Testis (tissue), 3 donors: ENCODE data around the gene SLC22A9. TPM values are rescaled to one million over a fixed set of nuclear protein-coding genes. Genes with fewer than 3 reads are reported as not detected.
"Not testable (repeated sequence)": the region's sequence is repeated elsewhere in the genome, so short reads cannot be mapped to it uniquely, and the experiment has no call there.

Experiments used
- DNase-seq: peaks from one replicate; pipeline ENCODE4 v3.0.0-alpha.2; 2019
- H3K27ac ChIP-seq, 2 donors: fragments of 200-600 bp; sonication (generic); one replicate each; pipeline ENCODE4 v1.5.1; 2019
- H3K27me3 ChIP-seq: fragments of 200-600 bp; sonication (generic); one replicate; pipeline ENCODE4 v1.5.1; 2019
- H3K36me3 ChIP-seq: fragments of 200-600 bp; sonication (generic); one replicate; pipeline ENCODE4 v1.5.1; 2017; ENCODE audit warnings: low read depth; ENCODE audit errors: missing control alignments
- H3K4me1 ChIP-seq: fragments of 200-600 bp; sonication (generic); one replicate; pipeline ENCODE4 v1.5.1; 2019
- H3K4me3 ChIP-seq, 2 donors: fragments of 200-600 bp; sonication (generic); one replicate each; pipeline ENCODE4 v1.5.1; 2017 to 2019
- H3K9me3 ChIP-seq: fragments of 200-600 bp; sonication (generic); one replicate; pipeline ENCODE4 v1.5.1; 2017
- POLR2A ChIP-seq: fragments of 450-650 bp; IDR thresholded peaks from one replicate; pipeline ENCODE4 v1.6.1; 2017; ENCODE audit warnings: antibody characterized with exemption, mild to moderate bottlenecking, moderate library complexity
- WGBS, 2 donors: methylation state at CpG; one replicate each; pipeline ENCODE4 v1.1.5; 2018; 5-methylcytosine and 5-hydroxymethylcytosine counted together
- intact Hi-C: fragments of 100-400 bp; cut with DNase I; formaldehyde crosslinking; loops from one replicate; pipeline ENCODE4 v1.15.1; 2023; ENCODE audit warnings: low total_unique reads
- polyA plus RNA-seq: library from polyadenylated mRNA; stranded (reverse); fragments of 350-450 nt; fragmentation: Illumina TruSeq; extraction: RNeasy Lipid Tissue Mini Kit (QIAGEN cat#74804); gene quantifications from one replicate; pipeline ENCODE4 v1.2.3, GENCODE V29; 2014; ENCODE audit warnings: low read depth, low replicate concordance; ENCODE audit not compliant: insufficient read depth
- total RNA-seq, 2 donors: library from RNA; depleted of rRNA; stranded (reverse); fragments of >200 nt; gene quantifications; one replicate each; pipeline ENCODE4 v1.2.3, GENCODE V29; 2016
- TF ChIP-seq, protein P1 (sequence below), 3 experiments: fragments of 450-650 bp in 2 of 3; fragments of 200-600 bp in 1 of 3; sonication (generic) in 1 of 3; IDR thresholded peaks; one replicate each; pipeline ENCODE4 v1.5.1; 2016 to 2019; ENCODE audit warnings: antibody characterized with exemption in 3 of 3, mild to moderate bottlenecking in 2 of 3, moderate library complexity in 1 of 3

SLC22A9 gene
- total and polyA plus RNA-seq, 3 donors from 2014 or later = not detected

DNA sequence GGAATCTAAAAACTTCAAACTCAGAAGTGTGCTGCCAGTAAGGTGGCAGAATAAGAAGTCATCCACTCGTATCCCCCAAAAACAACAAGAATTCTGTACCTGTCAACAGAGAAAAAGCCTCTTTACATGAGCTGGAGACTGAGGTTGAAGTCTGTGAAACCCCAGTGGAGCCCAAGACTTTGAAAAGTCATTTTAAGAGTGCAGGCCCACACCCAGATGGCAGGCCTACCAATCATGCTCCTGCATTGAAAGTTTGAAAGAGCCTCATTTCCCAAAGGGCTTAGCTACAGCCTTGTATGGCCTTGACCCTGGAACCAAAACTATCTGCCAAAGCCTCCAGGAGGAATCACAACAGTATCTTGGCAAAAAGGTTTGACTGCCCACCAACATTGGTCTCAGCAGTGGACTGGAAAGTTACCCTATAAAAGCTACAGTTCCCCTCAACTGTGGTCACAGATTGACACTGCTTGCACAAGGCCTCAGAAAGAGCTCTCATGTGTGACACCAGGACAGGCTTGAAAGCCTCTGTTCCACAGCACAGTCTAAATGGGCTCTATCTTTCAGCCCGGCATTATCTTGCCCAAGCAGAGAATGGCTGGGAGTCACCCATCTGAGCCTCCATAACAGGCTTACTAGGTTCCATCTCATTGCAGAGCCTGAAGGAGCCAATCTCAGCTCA lies 47.7 kb downstream of the SLC22A9 start:
- no peak for TF ChIP-seq POLR2A
- TF ChIP-seq, protein P1, sequence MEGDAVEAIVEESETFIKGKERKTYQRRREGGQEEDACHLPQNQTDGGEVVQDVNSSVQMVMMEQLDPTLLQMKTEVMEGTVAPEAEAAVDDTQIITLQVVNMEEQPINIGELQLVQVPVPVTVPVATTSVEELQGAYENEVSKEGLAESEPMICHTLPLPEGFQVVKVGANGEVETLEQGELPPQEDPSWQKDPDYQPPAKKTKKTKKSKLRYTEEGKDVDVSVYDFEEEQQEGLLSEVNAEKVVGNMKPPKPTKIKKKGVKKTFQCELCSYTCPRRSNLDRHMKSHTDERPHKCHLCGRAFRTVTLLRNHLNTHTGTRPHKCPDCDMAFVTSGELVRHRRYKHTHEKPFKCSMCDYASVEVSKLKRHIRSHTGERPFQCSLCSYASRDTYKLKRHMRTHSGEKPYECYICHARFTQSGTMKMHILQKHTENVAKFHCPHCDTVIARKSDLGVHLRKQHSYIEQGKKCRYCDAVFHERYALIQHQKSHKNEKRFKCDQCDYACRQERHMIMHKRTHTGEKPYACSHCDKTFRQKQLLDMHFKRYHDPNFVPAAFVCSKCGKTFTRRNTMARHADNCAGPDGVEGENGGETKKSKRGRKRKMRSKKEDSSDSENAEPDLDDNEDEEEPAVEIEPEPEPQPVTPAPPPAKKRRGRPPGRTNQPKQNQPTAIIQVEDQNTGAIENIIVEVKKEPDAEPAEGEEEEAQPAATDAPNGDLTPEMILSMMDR (IDR thresholded peaks at IDR 0.05) = no peak
- Histone ChIP-seq H3K4me1 (no peaks in the 10 kb centered on the region), H3K27me3 (no peaks in the 10 kb centered on the region), H3K36me3 (no peaks in the 10 kb centered on the region), H3K4me3 (no peak overlapping the region), H3K27ac (no peak overlapping the region), H3K9me3 (no peaks in the 10 kb centered on the region)
- DNase-seq = no peak
- 38 to 76% methylated on average over 1 to 2 of the region's 2 CpGs for WGBS, 2 donors
- intact Hi-C loops = no loop called here

DNA sequence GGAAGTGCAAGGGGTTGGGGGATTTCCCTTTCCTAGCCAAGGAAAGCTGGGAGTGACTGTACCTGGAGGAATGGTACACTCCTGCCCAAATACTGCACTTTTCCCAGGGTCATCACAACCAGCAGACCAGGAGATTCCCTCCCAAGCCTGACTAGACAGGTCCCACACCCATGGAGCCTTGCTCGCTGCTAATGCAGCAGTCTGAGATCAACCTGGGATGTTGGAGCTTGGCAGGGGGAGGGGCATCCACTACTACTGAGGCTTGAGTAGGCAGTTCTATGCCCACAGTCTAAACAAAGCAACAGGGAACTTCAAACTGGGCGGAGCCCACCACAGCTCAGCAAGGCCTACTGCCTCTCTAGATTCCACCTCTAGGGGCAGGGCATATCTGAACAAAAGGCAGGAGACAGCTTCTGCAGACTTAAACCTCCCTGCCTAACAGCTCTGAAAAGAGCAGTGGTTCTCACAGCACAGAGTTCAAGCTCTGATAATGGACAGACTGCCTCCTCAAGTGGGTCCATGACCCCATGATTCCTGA lies 58.5 kb downstream of the SLC22A9 start:
- Histone ChIP-seq H3K9me3 (no peaks in the 10 kb centered on the region), H3K27ac (no peak overlapping the region), H3K36me3 (no peaks in the 10 kb centered on the region), H3K27me3 (no peaks in the 10 kb centered on the region), H3K4me1 (no peaks in the 10 kb centered on the region), H3K4me3 (no peak overlapping the region)
- intact Hi-C loops = no loop called here
- WGBS, 2 donors = 90 to 93% methylated on average over 2 of the region's 2 CpGs
- no peak for DNase-seq
- no peak for TF ChIP-seq POLR2A
- TF ChIP-seq, protein P1 (IDR thresholded peaks at IDR 0.05) = no peak

GRCh38 chr11:63430731-63431130 lies 61.1 kb downstream of the SLC22A9 start:
- 0% methylated on average over 1 of the region's 2 CpGs; no CpG with 5 or more reads in 1 of the 2 donors for WGBS, 2 donors
- H3K27me3 ChIP-seq, H3K27ac ChIP-seq, H3K36me3 ChIP-seq, H3K4me3 ChIP-seq, intact Hi-C loops, H3K4me1 ChIP-seq, H3K9me3 ChIP-seq, DNase-seq: not testable (repeated sequence)

DNA sequence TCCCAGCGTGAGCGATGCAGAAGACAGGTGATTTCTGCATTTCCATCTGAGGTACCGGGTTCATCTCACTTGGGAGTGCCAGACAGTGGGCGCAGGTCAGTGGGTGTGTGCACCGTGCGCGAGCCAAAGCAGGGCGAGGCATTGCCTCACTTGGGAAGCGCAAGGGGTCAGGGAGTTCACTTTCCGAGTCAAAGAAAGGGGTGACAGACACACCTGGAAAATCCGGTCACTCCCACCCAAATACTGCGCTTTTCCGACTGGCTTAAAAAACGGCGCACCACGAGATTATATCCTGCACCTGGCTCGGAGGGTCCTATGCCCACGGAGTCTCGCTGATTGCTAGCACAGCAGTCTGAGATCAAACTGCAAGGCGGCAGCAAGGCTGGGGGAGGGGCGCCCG lies 65.8 kb downstream of the SLC22A9 start:
- H3K27me3 ChIP-seq, H3K36me3 ChIP-seq, H3K27ac ChIP-seq, H3K9me3 ChIP-seq, H3K4me1 ChIP-seq, DNase-seq, H3K4me3 ChIP-seq, intact Hi-C loops: not testable (repeated sequence)
- whole genome bisulfite sequencing, 2 donors = 75 to 80% methylated on average over 20 to 21 of the region's 22 CpGs

- H3K27ac ChIP-seq, H3K27me3 ChIP-seq, DNase-seq, H3K4me1 ChIP-seq, H3K9me3 ChIP-seq, intact Hi-C loops, H3K4me3 ChIP-seq, H3K36me3 ChIP-seq: not testable (repeated sequence)
- WGBS, 2 donors = 20 to 60% methylated on average over 1 to 4 of the region's 4 CpGs
Measured at GRCh38 chr11:63435831-63436230, 66.2 kb downstream of the SLC22A9 start.

GRCh38 chr11:63443714-63444113 lies 74.1 kb downstream of the SLC22A9 start:
- Histone ChIP-seq H3K27me3 (no peaks in the 10 kb centered on the region), H3K4me1 (no peaks in the 10 kb centered on the region), H3K9me3 (no peaks in the 10 kb centered on the region), H3K4me3 (no peak overlapping the region), H3K36me3 (no peaks in the 10 kb centered on the region), H3K27ac (no peak overlapping the region)
- DNase-seq = no peak
- WGBS, 2 donors = 60 to 68% methylated on average over 1 of the region's 1 CpG
- TF ChIP-seq POLR2A = no peak
- TF ChIP-seq, protein P1 (IDR thresholded peaks at IDR 0.05) = no peak
- intact Hi-C loops = no loop called here
